ENCODE data around the gene ATG13. TPM values are rescaled to one million over a fixed set of nuclear protein-coding genes. Genes with fewer than 3 reads are reported as not detected.

The ATG13 gene
- total and polyA plus RNA-seq, 8 donors = 27.5 to 59.6 (median 40.5) TPM

DNA sequence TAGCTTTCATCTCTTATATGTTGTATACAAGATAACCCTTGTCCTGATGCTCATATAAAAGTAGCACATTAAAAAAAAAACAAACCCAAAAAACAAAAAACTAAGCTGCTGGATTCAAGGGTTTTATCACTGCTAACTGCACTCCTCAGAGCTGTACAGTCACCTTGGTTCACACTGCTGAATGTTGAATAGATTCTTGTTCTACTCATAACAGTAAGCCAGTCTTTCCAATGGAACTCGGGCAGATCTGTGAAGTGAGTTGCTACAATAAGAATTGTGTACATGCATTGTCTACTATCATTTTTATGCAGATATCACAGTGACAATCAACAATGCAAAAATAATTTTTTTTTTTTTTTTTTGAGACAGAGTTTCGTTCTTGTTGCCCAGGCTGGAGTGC is 5.0 kb upstream of the ATG13 start:
- Histone ChIP-seq H3K36me3 (no peaks in the 10 kb centered on the region), H3K9me3 (no peaks in the 10 kb centered on the region), H3K4me1 (peaks cover 0 to 23% (median 0%) of the 10 kb centered on the region in 3 donors), H3K27ac (no peak overlapping the region), H3K27me3 (no peaks in the 10 kb centered on the region), H3K4me3 (no peak overlapping the region)
- 88 to 92% methylated on average over 2 of the region's 2 CpGs for WGBS, 2 donors
- FAIRE-seq = no peak
- no peak for DNase-seq
- intact Hi-C loops (cut with DNase I) = no loop called here
- ATAC-seq = no peak
- TF ChIP-seq, protein P1, sequence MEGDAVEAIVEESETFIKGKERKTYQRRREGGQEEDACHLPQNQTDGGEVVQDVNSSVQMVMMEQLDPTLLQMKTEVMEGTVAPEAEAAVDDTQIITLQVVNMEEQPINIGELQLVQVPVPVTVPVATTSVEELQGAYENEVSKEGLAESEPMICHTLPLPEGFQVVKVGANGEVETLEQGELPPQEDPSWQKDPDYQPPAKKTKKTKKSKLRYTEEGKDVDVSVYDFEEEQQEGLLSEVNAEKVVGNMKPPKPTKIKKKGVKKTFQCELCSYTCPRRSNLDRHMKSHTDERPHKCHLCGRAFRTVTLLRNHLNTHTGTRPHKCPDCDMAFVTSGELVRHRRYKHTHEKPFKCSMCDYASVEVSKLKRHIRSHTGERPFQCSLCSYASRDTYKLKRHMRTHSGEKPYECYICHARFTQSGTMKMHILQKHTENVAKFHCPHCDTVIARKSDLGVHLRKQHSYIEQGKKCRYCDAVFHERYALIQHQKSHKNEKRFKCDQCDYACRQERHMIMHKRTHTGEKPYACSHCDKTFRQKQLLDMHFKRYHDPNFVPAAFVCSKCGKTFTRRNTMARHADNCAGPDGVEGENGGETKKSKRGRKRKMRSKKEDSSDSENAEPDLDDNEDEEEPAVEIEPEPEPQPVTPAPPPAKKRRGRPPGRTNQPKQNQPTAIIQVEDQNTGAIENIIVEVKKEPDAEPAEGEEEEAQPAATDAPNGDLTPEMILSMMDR (IDR thresholded peaks at IDR 0.05) = no peak

DNA sequence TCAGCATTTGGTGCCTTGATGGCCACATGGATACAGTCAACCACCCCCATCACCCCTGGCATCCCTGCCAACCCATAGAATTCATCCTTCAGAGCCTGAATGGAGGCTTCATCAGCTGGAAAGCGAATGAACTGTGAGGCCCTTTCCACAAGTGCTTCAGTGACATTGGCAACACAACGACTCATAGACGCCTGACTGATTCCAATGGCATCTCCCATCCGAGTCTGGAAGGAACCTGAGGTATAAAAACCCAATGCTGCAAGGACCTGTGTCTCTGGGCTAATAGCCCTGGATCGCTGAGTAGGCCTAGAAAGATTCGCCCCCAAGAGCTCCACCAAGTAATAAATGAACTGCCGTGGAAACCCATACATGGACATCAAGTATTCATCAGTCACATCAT is 1.6 kb upstream of the ATG13 start:
- H3K36me3 ChIP-seq = no peaks in the 10 kb centered on the region
- ATAC-seq = no peak
- no peak for FAIRE-seq
- TF ChIP-seq, protein P1 (IDR thresholded peaks at IDR 0.05) = no peak
- DNase-seq = no peak
- peaks cover 0 to 36% (median 0%) of the 10 kb centered on the region in 3 donors for H3K4me1 ChIP-seq
- H3K27ac ChIP-seq = no peak overlapping the region
- intact Hi-C loops (cut with DNase I) = loop anchor here in 1 of 3 donors (5.0 kb wide), 1 partner anchor 128 kb away; no protein-coding TSS in a partner anchor
- no peaks in the 10 kb centered on the region for H3K9me3 ChIP-seq
- H3K27me3 ChIP-seq = no peaks in the 10 kb centered on the region
- WGBS, 2 donors = 93 to 97% methylated on average over 7 of the region's 7 CpGs
- H3K4me3 ChIP-seq = peak overlapping the region in 1 of 4 donors; percentile 98

GRCh38 chr11:46616551-46617133 is 711 bp upstream of the ATG13 start:
- H3K4me1 ChIP-seq = peaks cover 0 to 36% (median 0%) of the 10 kb centered on the region in 3 donors
- peak in 2 of 4 donors; percentile 7 to 42 for ATAC-seq
- peaks cover 0 to 8% (median 0%) of the 10 kb centered on the region in 3 donors for H3K36me3 ChIP-seq
- DNase-seq = no peak
- H3K27ac ChIP-seq = peak overlapping the region; percentile 89 to 98 (median 94)
- no peak for FAIRE-seq
- H3K4me3 ChIP-seq = peak overlapping the region; percentile 83 to 99 (median 97)
- no peaks in the 10 kb centered on the region for H3K9me3 ChIP-seq
- intact Hi-C loops (cut with DNase I) = loop anchor here in 1 of 3 donors (5.0 kb wide), 1 partner anchor 129 kb away; no protein-coding TSS in a partner anchor
- TF ChIP-seq, protein P1 (IDR thresholded peaks at IDR 0.05) = no peak
- H3K27me3 ChIP-seq = no peaks in the 10 kb centered on the region
- WGBS, 2 donors = 1% methylated on average over 15 of the region's 15 CpGs

GRCh38 chr11:46617972-46618314 is 590 bp downstream of the ATG13 start:
- Histone ChIP-seq H3K9me3 (no peaks in the 10 kb centered on the region), H3K27ac (peak overlapping the region; percentile 89 to 98 (median 94)), H3K27me3 (no peaks in the 10 kb centered on the region), H3K4me1 (peaks cover 0 to 31% (median 0%) of the 10 kb centered on the region in 3 donors), H3K36me3 (peaks cover 0 to 10% (median 0%) of the 10 kb centered on the region in 3 donors), H3K4me3 (peak overlapping the region; percentile 83 to 99 (median 97))
- ATAC-seq (no peak), FAIRE-seq (no peak), DNase-seq (no peak)
- intact Hi-C loops (cut with DNase I) = loop anchor here in 1 of 3 donors (5.0 kb wide), 1 partner anchor 131 kb away; no protein-coding TSS in a partner anchor
- 1% methylated on average over 9 of the region's 9 CpGs for WGBS, 2 donors
- TF ChIP-seq, protein P1 (IDR thresholded peaks at IDR 0.05) = no peak

DNA sequence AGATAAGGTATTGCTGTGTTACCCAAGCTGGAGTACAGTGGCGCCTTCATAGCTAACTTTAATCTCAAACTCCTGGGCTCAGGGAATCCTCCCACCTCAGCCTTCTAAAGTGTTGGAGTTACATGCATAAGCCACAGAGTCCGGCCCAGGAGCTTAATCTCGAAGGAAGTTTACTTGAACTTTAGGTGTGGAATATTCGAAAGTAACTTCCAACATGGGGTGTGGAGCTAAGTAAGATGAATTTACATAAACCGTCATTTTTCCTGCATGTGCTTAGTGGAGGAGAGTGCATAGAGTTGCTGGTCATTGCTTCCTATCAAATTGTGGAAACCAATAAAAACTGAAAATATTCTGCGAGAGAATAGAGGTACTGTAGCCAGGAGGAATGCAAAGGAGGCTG is 1.5 kb downstream of the ATG13 start:
- Histone ChIP-seq H3K36me3 (peaks cover 0 to 10% (median 0%) of the 10 kb centered on the region in 3 donors), H3K9me3 (no peaks in the 10 kb centered on the region), H3K27ac (no peak overlapping the region), H3K27me3 (no peaks in the 10 kb centered on the region), H3K4me3 (peak overlapping the region in 2 of 4 donors; percentile 98 to 99), H3K4me1 (peaks cover 0 to 31% (median 0%) of the 10 kb centered on the region in 3 donors)
- WGBS, 2 donors = 35 to 42% methylated on average over 6 of the region's 6 CpGs
- ATAC-seq (no peak), DNase-seq (no peak), FAIRE-seq (no peak)
- TF ChIP-seq, protein P1 (IDR thresholded peaks at IDR 0.05) = no peak
- intact Hi-C loops (cut with DNase I) = loop anchor here in 1 of 3 donors (5.0 kb wide), 1 partner anchor 132 kb away; no protein-coding TSS in a partner anchor
